ENCODE measurements around the gene EXOC3L1.

GRCh38 chr16:67170168-67170948 is 19.6 kb downstream of the EXOC3L1 start, which contains the start of gene NOL3:
- TF ChIP-seq CTCF (conservative IDR thresholded peaks at IDR 0.05; ENCODE audit: low read depth, low read length) (no peak), EZH2phosphoT487 (IDR thresholded peaks at IDR 0.05; ENCODE audit: borderline replicate concordance, low read length) (no peak), EZH2 (IDR thresholded peaks at IDR 0.05; ENCODE audit: low read length, unreplicated experiment) (no peak)
